ENCODE data around the gene ANKRD18B.
"Not testable (repeated sequence)": the region's sequence is repeated elsewhere in the genome, so short reads cannot be mapped to it uniquely, and the experiment has no call there.

ANKRD18B gene

GRCh38 chr9:33611358-33611757 is 87.3 kb downstream of the ANKRD18B start:
- DNase-seq (ENCODE audit: low spot score), result no peak

- DNase-seq (ENCODE audit: low spot score), result not testable (repeated sequence)
These were observed 88.4 kb downstream of the ANKRD18B start for GRCh38 chr9:33612410-33612809.

- DNase-seq (ENCODE audit: low spot score), result no peak
These were observed 90.1 kb downstream of the ANKRD18B start for GRCh38 chr9:33614001-33614687.

- DNase-seq (ENCODE audit: low spot score), result not testable (repeated sequence)
These were observed 94.3 kb downstream of the ANKRD18B start for GRCh38 chr9:33618370-33618769.

GRCh38 chr9:33619666-33620404 is 95.8 kb downstream of the ANKRD18B start:
- DNase-seq (ENCODE audit: low spot score), result no peak

GRCh38 chr9:33620738-33621439 is 96.8 kb downstream of the ANKRD18B start:
- DNase-seq (ENCODE audit: low spot score), result no peak
